Prostate gland (tissue), 2 donors: ENCODE measurements around the gene SYNE1. TPM values are rescaled to one million over a fixed set of nuclear protein-coding genes. Genes with fewer than 3 reads are reported as not detected.
"Not testable (repeated sequence)": the region's sequence is repeated elsewhere in the genome, so short reads cannot be mapped to it uniquely, and the experiment has no call there.

Source experiments
- DNase-seq: peaks from one replicate; pipeline ENCODE4 v3.0.0-alpha.2; 2019; ENCODE audit warnings: low spot score
- H3K27ac ChIP-seq, 2 donors: fragments of 200-600 bp; sonication (generic); 2 replicates each; pipeline ENCODE4 v1.5.1; 2017 to 2019
- H3K27me3 ChIP-seq: fragments of 200-600 bp; sonication (generic); replicated peaks from 2 replicates; pipeline ENCODE4 v1.5.1; 2019; ENCODE audit not compliant: insufficient read depth
- H3K36me3 ChIP-seq, 2 donors: fragments of 200-600 bp; sonication (generic); 1 replicate in 1 of 2; 2 replicates in 1 of 2; pipeline versions ENCODE4 v1.5.1 to v1.8.1; 2017 to 2019
- H3K4me1 ChIP-seq: fragments of 200-600 bp; sonication (generic); replicated peaks from 2 replicates; pipeline ENCODE4 v1.5.1; 2019
- H3K4me3 ChIP-seq, 2 donors: fragments of 200-600 bp; sonication (generic); 2 replicates each; pipeline ENCODE4 v1.5.1; 2017 to 2019
- H3K9me3 ChIP-seq: fragments of 200-600 bp; sonication (generic); 2 replicates; pipeline ENCODE4 v1.5.1; 2017
- CTCF ChIP-seq, 4 experiments: fragments of 200-600 bp in 2 of 4; fragments of 450-650 bp in 2 of 4; sonication (generic) in 2 of 4; IDR thresholded peaks; 1 replicate in 3 of 4; 2 replicates in 1 of 4; pipeline ENCODE4 v1.5.1; 2016 to 2019; ENCODE audit warnings: antibody characterized with exemption in 4 of 4, mild to moderate bottlenecking in 2 of 4, moderate library complexity in 2 of 4
- POLR2A ChIP-seq: fragments of 450-650 bp; IDR thresholded peaks from one replicate; pipeline ENCODE4 v1.6.1; 2016; ENCODE audit warnings: antibody characterized with exemption, mild to moderate bottlenecking
- POLR2AphosphoS5 ChIP-seq: sonication (generic); formaldehyde crosslinking; IDR thresholded peaks from one replicate; pipeline ENCODE4 v1.6.1; 2017; ENCODE audit warnings: antibody characterized with exemption
- WGBS: methylation state at CpG from one replicate; pipeline ENCODE4 v1.1.5; 2018; 5-methylcytosine and 5-hydroxymethylcytosine counted together
- intact Hi-C: fragments of 100-400 bp; cut with DNase I; formaldehyde crosslinking; loops from one replicate; pipeline ENCODE4 v1.14.2; 2022
- total RNA-seq, 2 donors: library from RNA; depleted of rRNA; stranded (reverse); fragments of >200 nt; gene quantifications; one replicate each; pipeline ENCODE4 v1.1.0, GENCODE V29; 2016

SYNE1 gene
- total RNA-seq, 2 donors from 2014 or later, result 36.5 to 154 TPM

- no peak for TF ChIP-seq POLR2A
- no peak for TF ChIP-seq POLR2AphosphoS5
- TF ChIP-seq CTCF (IDR thresholded peaks at IDR 0.05), result no peak
- WGBS, result 51% methylated on average over 11 of the region's 11 CpGs
- DNase-seq, result no peak
- no peaks in the 10 kb centered on the region for H3K27me3 ChIP-seq
- H3K27ac ChIP-seq, result no peak overlapping the region
- H3K36me3 ChIP-seq, result no peaks in the 10 kb centered on the region
- H3K9me3 ChIP-seq, result no peaks in the 10 kb centered on the region
- intact Hi-C loops, result no loop called here
- H3K4me3 ChIP-seq, result no peak overlapping the region
- H3K4me1 ChIP-seq, result no peaks in the 10 kb centered on the region
These were observed 209.0 kb downstream of the SYNE1 start for GRCh38 chr6:152428126-152428525.

GRCh38 chr6:152426276-152426675 is 210.9 kb downstream of the SYNE1 start:
- Histone ChIP-seq H3K27ac (no peak overlapping the region), H3K4me1 (no peaks in the 10 kb centered on the region), H3K4me3 (no peak overlapping the region), H3K9me3 (no peaks in the 10 kb centered on the region), H3K27me3 (no peaks in the 10 kb centered on the region), H3K36me3 (no peaks in the 10 kb centered on the region)
- DNase-seq, result no peak
- TF ChIP-seq POLR2AphosphoS5 (no peak), POLR2A (no peak), CTCF (IDR thresholded peaks at IDR 0.05) (no peak)
- WGBS, result 71% methylated on average over 6 of the region's 6 CpGs
- intact Hi-C loops, result no loop called here

- no peak for DNase-seq
- H3K27ac ChIP-seq, result no peak overlapping the region
- no peaks in the 10 kb centered on the region for H3K27me3 ChIP-seq
- 80% methylated on average over 3 of the region's 3 CpGs for WGBS
- no peaks in the 10 kb centered on the region for H3K36me3 ChIP-seq
- H3K4me1 ChIP-seq, result no peaks in the 10 kb centered on the region
- no peak overlapping the region for H3K4me3 ChIP-seq
- no peaks in the 10 kb centered on the region for H3K9me3 ChIP-seq
- intact Hi-C loops, result no loop called here
- no peak for TF ChIP-seq CTCF (IDR thresholded peaks at IDR 0.05)
- TF ChIP-seq POLR2A, result no peak
- TF ChIP-seq POLR2AphosphoS5, result no peak
These were observed 213.7 kb downstream of the SYNE1 start for GRCh38 chr6:152423216-152424103.

GRCh38 chr6:152421496-152421895 is 215.7 kb downstream of the SYNE1 start:
- intact Hi-C loops, H3K4me1 ChIP-seq, H3K4me3 ChIP-seq, H3K36me3 ChIP-seq, DNase-seq, H3K27ac ChIP-seq, H3K9me3 ChIP-seq, H3K27me3 ChIP-seq: not testable (repeated sequence)
- WGBS, result 91% methylated on average over 2 of the region's 2 CpGs

- Histone ChIP-seq H3K27ac (no peak overlapping the region), H3K4me3 (no peak overlapping the region), H3K4me1 (no peaks in the 10 kb centered on the region), H3K36me3 (no peaks in the 10 kb centered on the region), H3K27me3 (no peaks in the 10 kb centered on the region), H3K9me3 (no peaks in the 10 kb centered on the region)
- no peak for DNase-seq
- TF ChIP-seq POLR2AphosphoS5, result no peak
- intact Hi-C loops, result no loop called here
These were observed 216.5 kb downstream of the SYNE1 start for GRCh38 chr6:152420696-152421095.

GRCh38 chr6:152418551-152418950 is 218.6 kb downstream of the SYNE1 start:
- DNase-seq, result no peak
- Histone ChIP-seq H3K4me1 (no peaks in the 10 kb centered on the region), H3K4me3 (no peak overlapping the region), H3K27me3 (no peaks in the 10 kb centered on the region), H3K9me3 (no peaks in the 10 kb centered on the region), H3K27ac (no peak overlapping the region), H3K36me3 (no peaks in the 10 kb centered on the region)
- TF ChIP-seq POLR2A, result no peak
- no peak for TF ChIP-seq POLR2AphosphoS5
- TF ChIP-seq CTCF (IDR thresholded peaks at IDR 0.05), result no peak
- intact Hi-C loops, result no loop called here
